A673 (cell line): ENCODE measurements around the gene SEL1L3.

Source experiments
- CTCF ChIP-seq: fragments of 300-800, 200-600 bp; sonication (generic); conservative IDR thresholded peaks from 2 replicates; pipeline ENCODE4 v1.5.1; 2017; ENCODE audit warnings: low read depth, mild to moderate bottlenecking, antibody characterized with exemption, low read length, moderate library complexity, mixed read lengths
- EZH2 ChIP-seq: fragments of 200-600 bp; sonication (generic); IDR thresholded peaks from 2 replicates; pipeline ENCODE4 v1.6.1; 2017; ENCODE audit warnings: borderline replicate concordance, low read depth, mild to moderate bottlenecking, mixed read lengths, antibody characterized with exemption, low read length; ENCODE audit not compliant: poor library complexity, severe bottlenecking

DNA sequence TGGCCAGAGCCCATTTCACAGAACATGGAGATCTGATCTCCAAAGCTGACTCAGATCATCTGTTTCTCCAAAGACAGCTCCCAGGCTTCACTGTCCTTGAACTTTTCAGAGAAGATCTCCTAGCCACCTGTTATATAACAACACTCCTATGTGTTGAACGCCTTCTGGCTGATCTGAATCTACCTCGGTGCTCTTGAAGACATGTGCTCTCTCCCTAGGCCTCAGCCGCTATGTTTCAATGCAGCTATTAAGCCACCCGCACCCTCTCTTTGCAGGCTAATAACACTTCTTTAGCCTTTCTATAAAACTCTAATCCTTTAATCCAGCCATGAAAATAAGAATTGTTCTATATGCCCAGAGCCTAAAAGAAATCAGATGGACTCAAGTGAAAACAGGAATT is 34.9 kb downstream of the SEL1L3 start:
- TF ChIP-seq CTCF (no peak), EZH2 (no peak)
